ENCODE results near the gene KHNYN.

GRCh38 chr14:24382064-24382371 is 47.7 kb upstream of the KHNYN start:
- no peak for TF ChIP-seq CTCF (conservative IDR thresholded peaks at IDR 0.05)
- TF ChIP-seq ZFX (IDR thresholded peaks at IDR 0.05) = no peak

Data from C4-2B (cell line).